ENCODE results near the gene AFTPH.

- TF ChIP-seq POLR2AphosphoS5 (IDR thresholded peaks at IDR 0.05; ENCODE audit: insufficient read depth in 1 of 2, low read depth in 1 of 2) = no peak
- TF ChIP-seq, protein P1, sequence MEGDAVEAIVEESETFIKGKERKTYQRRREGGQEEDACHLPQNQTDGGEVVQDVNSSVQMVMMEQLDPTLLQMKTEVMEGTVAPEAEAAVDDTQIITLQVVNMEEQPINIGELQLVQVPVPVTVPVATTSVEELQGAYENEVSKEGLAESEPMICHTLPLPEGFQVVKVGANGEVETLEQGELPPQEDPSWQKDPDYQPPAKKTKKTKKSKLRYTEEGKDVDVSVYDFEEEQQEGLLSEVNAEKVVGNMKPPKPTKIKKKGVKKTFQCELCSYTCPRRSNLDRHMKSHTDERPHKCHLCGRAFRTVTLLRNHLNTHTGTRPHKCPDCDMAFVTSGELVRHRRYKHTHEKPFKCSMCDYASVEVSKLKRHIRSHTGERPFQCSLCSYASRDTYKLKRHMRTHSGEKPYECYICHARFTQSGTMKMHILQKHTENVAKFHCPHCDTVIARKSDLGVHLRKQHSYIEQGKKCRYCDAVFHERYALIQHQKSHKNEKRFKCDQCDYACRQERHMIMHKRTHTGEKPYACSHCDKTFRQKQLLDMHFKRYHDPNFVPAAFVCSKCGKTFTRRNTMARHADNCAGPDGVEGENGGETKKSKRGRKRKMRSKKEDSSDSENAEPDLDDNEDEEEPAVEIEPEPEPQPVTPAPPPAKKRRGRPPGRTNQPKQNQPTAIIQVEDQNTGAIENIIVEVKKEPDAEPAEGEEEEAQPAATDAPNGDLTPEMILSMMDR (IDR thresholded peaks at IDR 0.05) = no peak
These were observed 45.5 kb upstream of the AFTPH start for GRCh38 chr2:64478502-64479230.

Measured in vagina (tissue), 2 donors.